ENCODE results near the gene NFIX. TPM values are rescaled to one million over a fixed set of nuclear protein-coding genes. Genes with fewer than 3 reads are reported as not detected.

Gene NFIX
- total and polyA plus RNA-seq, 9 of the 15 experiments (the other 6 are each of a cell fraction or from before 2014, with no cell fraction given): 0.28 to 26.8 (median 5.4) TPM

DNA sequence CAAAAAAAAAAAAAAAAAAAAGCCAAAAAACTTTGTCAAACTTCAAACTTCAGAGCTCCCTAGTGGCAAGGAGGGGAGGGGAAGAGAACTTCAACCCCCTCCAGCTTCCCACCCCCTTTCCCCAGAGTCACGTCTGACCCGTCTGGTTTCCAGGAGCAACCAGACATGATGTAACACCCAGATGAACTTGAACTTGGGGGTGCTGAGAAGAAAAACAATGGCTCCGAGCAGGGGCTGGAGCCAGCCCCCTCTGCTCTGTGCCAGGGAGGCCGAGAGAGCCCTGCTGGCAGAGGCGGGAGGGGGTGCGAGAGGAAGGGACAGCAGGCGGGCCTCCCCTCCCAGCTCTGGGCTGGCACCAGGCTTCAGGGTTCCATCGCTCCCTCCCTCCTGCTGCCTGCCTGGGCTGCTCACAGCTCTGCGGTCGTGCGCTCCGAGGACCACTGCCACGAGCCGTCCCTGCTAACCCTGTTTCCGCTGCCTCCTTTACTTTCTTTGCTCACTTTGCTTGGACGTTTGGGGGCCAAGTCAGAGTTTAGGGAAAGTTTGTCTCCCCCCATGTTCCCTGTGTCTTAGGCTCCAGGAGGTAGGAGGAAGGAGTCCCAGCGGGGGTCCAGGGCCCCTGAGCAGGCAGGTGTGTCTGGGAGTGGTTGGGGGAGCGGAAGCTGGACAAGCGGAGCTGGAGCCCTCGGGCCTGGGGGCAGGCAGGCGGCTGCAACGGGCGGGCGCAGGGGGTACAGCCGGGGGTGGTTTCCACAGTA, 96.3 kb downstream of the NFIX start:
- Histone ChIP-seq H3K9me1 (ENCODE audit: control insufficient read depth, insufficient read depth, low read length) (no peaks in the 10 kb centered on the region), H3K27ac (ENCODE audit: extremely low read depth, low read depth, low read length) (no peak overlapping the region), H3K27me3 (ENCODE audit: control insufficient read depth in 2 of 2, insufficient read depth in 2 of 2, low read length in 2 of 2) (no peaks in the 10 kb centered on the region), H4K20me1 (replicated peaks; ENCODE audit: control insufficient read depth, insufficient read depth, low read length) (no peaks in the 10 kb centered on the region), H3K4me3 (no peak overlapping the region), H3K4me1 (replicated peaks in 1 of 2; ENCODE audit: control insufficient read depth in 2 of 2, insufficient read depth in 2 of 2, low read length in 2 of 2) (peaks cover 26 to 71% of the 10 kb centered on the region in 2 experiments), H3K4me2 (ENCODE audit: insufficient read depth, low read length) (no peak overlapping the region), H3K9ac (ENCODE audit: insufficient read depth in 1 of 2, low read depth in 2 of 2, low read length in 2 of 2) (peak overlapping the region in 1 of 2 experiments; percentile 51; a peak in 1 of 4 replicates), H2AFZ (ENCODE audit: low read depth, low read length) (no peak overlapping the region), H3K79me2 (ENCODE audit: control insufficient read depth, insufficient read depth, low read length) (no peaks in the 10 kb centered on the region), H3K36me3 (ENCODE audit: control insufficient read depth, insufficient read depth, low read length) (peaks cover 10% of the 10 kb centered on the region; the same call in 1 of the 3 replicates), H3K9me3 (replicated peaks; ENCODE audit: control insufficient read depth, insufficient read depth, low read depth, low read length) (no peaks in the 10 kb centered on the region)
- 81% methylated on average over 18 of the region's 25 CpGs for WGBS (ENCODE audit: insufficient coverage, low coverage, missing lambda C conversion rate)
- FAIRE-seq (no peak), ATAC-seq (no peak), DNase-seq (ENCODE audit: extremely low read depth in 1 of 4, low spot score in 3 of 4) (no peak)
- ChIA-PET POLR2A (interaction anchor here (0.6 to 0.8 kb wide), 2 partner anchors 97 to 115 kb away, joined by 3 to 5 read pairs; no protein-coding TSS in a partner anchor), CTCF (ENCODE audit: low intra/inter-chr PET ratio) (interaction anchor here (3.7 to 4.7 kb wide), 2 partner anchors 113 to 126 kb away, joined by 46 to 59 read pairs; no protein-coding TSS in a partner anchor)
- BruUV-seq (replicated peaks): no TSS peak
- in situ Hi-C loops (cut with MboI): loop anchor here (5.0 kb wide), 1 partner anchor 114 kb away; no protein-coding TSS in a partner anchor
- intact Hi-C loops (cut with micrococcal nuclease): loop anchor here (5.0 kb wide), 1 partner anchor 59 kb away; no protein-coding TSS in a partner anchor
- no peak for TF ChIP-seq ETV1 (tag; conservative IDR thresholded peaks at IDR 0.05; ENCODE audit: low read depth)
- TF ChIP-seq HMGN3 (IDR thresholded peaks at IDR 0.05; ENCODE audit: borderline replicate concordance, extremely low read depth, insufficient read length, low read depth, low read length): no peak
- peak; percentile 80 for TF ChIP-seq ZNF384 (IDR thresholded peaks at IDR 0.05; ENCODE audit: low read depth, low read length)
- 0 out of 2 replicates have a peak, but pooled peaks have one; percentile 25 for TF ChIP-seq MTA3 (IDR thresholded peaks at IDR 0.05; ENCODE audit: borderline replicate concordance)
- peak; percentile 59 for TF ChIP-seq CEBPG (CRISPR knock-in tag; IDR thresholded peaks at IDR 0.05)
- TF ChIP-seq CEBPG (tag; conservative IDR thresholded peaks at IDR 0.05 in 1 of 2, IDR thresholded peaks at IDR 0.05 in 1 of 2): no peak; a peak in 2 of 4 replicates
- no peak for TF ChIP-seq ZBTB40 (IDR thresholded peaks at IDR 0.05)
- peak; percentile 61; the same call in 1 of the 2 replicates for TF ChIP-seq ZBTB40 (CRISPR knock-in tag; IDR thresholded peaks at IDR 0.05)
- TF ChIP-seq, protein P1, sequence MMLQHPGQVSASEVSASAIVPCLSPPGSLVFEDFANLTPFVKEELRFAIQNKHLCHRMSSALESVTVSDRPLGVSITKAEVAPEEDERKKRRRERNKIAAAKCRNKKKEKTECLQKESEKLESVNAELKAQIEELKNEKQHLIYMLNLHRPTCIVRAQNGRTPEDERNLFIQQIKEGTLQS (IDR thresholded peaks at IDR 0.05): peak; percentile 51
- TF ChIP-seq, protein P1 (CRISPR knock-in tag; conservative IDR thresholded peaks at IDR 0.05): no peak
- no peak for TF ChIP-seq KLF13 (tag; IDR thresholded peaks at IDR 0.05; ENCODE audit: borderline replicate concordance, low read depth)
